ENCODE measurements around the gene NDUFA8.
A peak's percentile ranks its signal among the peaks of the same experiment; 100 is the strongest.

Gene NDUFA8

GRCh38 chr9:122186301-122186700, 26.7 kb upstream of the NDUFA8 start:
- DNase-seq, result no peak

- DNase-seq, result no peak
These were observed 25.0 kb upstream of the NDUFA8 start for GRCh38 chr9:122184551-122184950.

DNA sequence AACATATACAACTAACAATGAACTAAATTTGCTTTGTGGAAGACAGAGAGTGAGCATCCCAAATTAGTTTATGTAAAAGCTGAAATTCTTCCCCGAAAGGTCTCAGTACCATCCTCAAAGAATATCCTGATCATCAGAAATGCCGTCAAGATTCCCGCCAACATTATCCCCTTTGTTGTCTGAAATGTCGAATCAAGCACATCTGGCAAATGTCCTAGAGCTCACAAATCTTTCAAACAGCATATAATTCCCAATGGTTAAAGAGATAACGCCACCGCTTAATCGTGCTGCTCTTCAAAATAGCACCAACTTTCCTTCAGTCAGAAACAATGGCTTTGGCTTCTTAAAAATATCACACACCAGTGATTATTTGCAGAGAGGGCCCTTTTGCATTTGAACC, 23.9 kb upstream of the NDUFA8 start:
- DNase-seq, result no peak

DNA sequence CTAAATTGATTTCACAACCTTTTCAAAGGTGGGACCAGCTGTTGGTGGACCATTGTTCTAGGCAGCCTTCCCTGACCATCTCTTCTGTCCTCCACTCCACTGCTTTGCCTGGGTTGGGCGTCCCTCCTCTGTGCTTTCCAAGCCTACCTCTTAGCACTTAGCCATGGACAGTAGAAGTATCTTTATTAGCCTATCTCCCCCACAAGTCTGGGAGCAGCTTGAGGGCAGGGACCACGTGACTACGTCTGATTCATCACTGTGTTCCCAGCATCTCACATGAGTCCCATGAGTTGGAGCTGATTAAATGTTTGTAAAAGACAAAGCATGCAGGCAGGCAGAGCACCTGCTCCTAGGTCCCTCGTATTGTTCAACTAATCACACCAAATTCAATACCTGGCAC, 21.1 kb upstream of the NDUFA8 start:
- DNase-seq, result peak in 20 of 56 donors; percentile 1 to 57 (median 32)

DNA sequence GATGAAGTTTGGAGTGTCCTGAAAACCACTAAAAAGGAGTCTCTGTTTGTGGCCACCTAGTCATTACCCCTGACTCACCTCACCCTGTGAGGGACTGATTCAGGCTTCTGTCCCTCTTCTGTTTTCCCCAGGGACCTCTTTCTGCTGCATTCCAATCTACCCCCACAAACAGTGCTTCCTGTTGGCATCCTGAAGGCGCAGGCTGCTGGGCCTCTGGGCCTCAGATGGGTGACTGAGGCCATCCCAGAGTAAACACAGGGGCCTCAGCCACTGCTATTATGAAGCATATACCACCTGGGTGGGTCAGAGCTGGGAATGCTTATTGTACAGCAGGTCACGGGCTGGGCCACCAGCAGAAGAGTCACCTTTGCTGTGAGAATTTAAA, 20.1 kb upstream of the NDUFA8 start:
- no peak for DNase-seq

DNA sequence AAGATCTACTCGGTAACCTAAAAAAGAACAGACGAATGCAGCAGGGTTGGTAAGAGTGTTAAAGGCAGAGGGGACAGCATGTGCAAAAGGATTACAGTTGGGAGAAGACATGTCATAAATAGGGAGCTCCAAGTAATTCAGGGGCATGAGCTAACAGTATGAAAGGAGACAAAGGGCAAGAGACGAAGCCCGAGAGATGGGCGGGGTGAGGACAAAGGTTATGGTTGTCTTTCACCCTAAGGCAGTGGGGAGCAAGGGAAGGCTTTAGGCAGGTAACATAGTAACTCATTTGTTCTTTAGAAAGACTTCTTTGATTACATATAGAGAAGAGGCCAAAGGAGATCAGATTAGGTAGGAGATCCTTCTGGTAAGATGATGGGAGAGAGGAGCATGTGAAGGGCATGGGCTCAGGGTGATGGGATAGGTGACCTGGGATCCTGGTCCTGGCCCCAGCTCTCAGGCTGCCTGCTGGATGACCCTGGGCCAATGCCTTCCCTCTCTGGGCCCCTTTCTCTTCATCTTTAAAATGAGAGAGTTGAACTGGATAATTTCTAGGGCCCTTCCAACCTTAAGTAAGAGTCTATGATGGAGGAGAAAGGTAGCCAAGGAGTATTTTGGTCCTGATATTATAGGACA, 19.6 kb upstream of the NDUFA8 start:
- DNase-seq, result no peak

DNA sequence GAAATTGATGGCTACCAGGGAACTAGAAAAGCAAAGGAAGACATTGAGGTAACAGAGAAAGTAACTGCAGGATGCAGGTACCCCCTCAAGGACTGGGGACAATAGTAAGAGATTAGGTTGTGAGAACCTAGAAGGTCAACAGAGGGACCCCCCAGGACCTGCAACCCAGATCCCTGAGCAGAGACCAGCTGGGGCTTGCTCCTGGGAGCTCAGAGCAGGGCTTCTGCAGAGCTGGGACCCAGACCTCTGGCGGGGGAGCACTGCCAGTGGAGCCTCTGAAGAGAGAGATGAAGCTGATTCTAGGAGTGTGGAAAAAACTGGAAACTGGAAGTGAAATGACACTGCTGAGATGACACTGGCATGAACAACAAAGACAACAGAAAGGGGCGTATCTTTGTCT, 17.3 kb upstream of the NDUFA8 start:
- DNase-seq, result no peak

GRCh38 chr9:122173670-122174069, 14.1 kb upstream of the NDUFA8 start:
- DNase-seq, result no peak

DNA sequence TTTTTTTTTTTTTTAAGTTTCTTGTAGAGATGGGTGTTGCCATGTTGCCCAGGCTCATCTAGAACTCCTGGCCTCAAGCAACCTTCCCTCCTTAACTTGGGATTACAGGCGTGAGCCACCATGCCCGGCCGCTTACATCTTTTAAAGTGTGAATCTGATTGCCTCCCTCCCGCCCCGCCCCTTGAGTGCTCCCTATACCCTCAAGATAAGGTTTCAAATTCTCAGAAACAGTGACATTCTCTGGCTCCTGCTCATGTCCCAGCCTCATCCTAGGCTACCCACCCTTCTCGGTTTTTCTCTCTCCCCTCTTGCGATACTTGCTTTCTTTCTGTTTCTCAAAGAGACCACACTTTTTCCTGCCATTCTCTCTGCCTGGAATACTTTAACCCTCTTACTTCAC, 12.6 kb upstream of the NDUFA8 start:
- DNase-seq, result no peak

- DNase-seq, result no peak
These were observed 8.8 kb upstream of the NDUFA8 start for GRCh38 chr9:122168356-122168755.

GRCh38 chr9:122164286-122164685, 4.7 kb upstream of the NDUFA8 start:
- DNase-seq, result no peak

GRCh38 chr9:122162415-122162814, 2.8 kb upstream of the NDUFA8 start:
- no peak for DNase-seq

DNA sequence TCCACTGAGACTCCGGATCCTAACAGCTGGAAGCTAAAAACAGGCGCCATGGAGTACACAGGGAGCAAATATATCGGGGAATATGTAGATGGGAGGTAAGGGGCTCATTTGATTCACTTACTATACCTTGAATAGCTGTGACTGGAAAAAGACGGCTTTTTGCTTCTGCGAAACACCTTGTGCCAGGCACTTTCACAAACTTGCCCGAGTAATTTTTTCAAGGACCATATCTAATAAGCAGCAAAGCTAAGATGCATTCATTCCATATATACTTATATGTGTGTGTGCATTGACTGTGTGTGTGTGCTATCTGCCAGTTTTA, 307 bp upstream of the NDUFA8 start:
- DNase-seq, result no peak

GRCh38 chr9:122158202-122158601, 1.4 kb downstream of the NDUFA8 start:
- DNase-seq, result no peak

GRCh38 chr9:122155796-122156195, 3.8 kb downstream of the NDUFA8 start:
- no peak for DNase-seq

DNA sequence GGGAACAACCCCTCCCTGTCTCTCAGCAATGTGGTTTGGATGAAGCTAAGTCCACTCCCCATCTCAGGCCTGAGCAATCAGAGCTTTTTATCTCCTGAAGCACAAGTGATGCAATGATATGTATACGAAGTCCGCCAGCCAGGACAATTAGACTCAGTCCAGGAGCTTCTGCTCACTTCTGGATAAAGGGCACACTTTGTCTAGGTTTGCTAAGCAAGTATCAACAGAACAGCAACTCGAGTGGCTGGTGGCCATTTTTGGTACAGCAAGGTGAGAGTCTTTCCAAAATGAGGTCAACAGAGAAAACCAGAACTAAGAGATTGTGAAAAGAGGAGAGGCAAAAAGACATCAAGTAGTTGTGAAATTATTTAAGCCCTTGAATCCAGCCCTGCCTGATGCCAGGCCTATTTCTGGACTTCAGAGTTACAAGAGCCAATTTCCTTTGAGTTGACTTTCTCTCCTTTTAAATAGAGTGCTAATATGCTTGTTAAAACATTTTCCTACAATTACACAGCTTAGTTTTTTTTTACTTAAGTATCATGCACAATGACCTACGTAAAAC, 8.2 kb downstream of the NDUFA8 start:
- DNase-seq, result no peak

DNA sequence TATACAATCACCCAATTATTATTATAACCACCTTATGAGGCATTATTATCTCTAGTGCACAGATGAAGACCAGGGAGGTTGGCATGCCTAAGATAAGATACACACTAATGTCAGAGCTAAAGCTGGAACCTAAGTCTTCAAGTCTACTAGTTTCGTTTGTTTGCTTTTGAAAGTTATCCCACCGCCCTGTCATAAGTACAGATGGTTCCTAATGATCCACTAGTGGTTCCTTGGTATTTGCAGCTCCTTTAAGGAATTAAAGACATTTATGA, 14.1 kb downstream of the NDUFA8 start:
- no peak for DNase-seq

DNA sequence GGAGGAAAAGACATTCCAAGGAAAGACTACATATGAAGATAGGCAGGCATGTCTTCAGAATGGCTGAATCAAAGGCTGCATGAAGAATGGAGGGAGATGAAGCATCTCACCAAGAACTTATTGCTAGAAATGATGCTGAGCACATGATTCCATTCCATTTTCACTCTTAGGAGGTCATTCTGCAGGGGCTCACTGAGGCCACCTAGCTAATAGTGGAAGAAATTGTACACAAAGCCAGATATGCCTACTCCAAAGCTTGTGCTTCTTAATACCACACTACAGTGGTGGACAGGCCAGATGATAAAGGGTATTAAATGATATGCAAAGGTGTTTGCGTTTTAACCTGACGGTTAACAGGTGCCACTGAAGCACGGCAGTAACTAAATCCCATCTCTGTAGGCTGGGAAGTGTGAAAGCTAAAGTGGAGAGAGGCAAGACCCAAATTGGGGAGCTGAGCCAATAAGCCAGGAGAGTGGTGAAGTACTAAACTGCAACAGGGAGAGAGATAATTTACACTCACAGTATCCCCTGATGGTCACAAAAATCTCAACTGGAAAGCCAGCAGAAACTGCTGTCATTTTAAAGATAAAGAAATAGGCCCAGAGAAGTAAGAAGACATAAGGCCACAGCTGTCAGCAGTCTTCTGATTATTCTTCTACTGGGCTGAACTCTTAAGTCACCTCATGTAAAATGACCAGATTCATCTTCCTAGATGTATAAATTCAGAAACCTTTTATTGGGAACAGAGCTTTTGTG, 14.6 kb downstream of the NDUFA8 start:
- no peak for DNase-seq

- DNase-seq, result no peak
These were observed 15.6 kb downstream of the NDUFA8 start for GRCh38 chr9:122143876-122144405.

- DNase-seq, result no peak
These were observed 16.3 kb downstream of the NDUFA8 start for GRCh38 chr9:122143296-122143695.

- DNase-seq, result no peak
These were observed 17.9 kb downstream of the NDUFA8 start for GRCh38 chr9:122141671-122142070.

DNA sequence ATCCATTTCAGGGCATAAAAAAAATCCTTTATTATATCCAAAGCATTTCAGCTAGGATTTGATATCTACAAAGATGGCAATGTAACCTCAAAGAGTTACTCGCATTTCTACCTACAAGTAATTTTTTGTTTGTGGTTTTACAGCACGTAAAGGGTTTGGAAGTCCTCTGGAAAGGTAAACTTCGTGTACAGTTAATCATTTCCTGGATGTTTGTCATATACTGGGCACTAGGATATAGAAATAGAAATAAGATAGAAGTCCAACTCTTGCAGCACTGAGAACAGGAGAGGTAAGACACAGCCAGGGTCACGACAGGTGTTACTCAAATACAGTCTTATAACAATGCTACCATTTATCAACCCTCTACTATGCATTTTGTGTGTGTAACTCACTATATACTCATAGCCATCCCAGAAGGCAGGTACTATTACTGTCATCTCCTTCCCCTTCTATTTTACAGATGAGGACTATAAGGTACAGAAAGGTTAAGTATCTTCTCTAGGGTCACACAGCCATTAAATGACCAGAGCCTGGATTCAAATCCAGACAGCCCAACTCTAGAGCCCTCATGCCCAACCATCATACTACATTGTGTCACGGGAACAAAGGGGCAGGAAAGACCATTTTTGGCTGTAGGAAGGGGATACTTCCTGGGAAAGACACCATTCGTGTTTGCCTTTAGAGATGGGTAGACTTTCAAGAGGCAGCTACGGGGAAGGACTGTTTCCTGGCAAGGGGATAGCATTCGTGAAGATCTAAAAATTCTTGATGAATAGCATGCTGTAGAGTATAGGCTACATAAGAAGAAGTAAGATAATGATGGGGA, 19.0 kb downstream of the NDUFA8 start:
- DNase-seq, result no peak

Measured in nucleus accumbens (tissue), 56 donors.